NCI-H1436 treated with DMSO at 0.1 percent for 48 hours (cell line): ENCODE results near the gene FASTKD2.

ENCODE experiments used
- DNase-seq: peaks from one replicate; lab custom pipeline; 2025; lab: John Stamatoyannopoulos, UW

The FASTKD2 gene

DNA sequence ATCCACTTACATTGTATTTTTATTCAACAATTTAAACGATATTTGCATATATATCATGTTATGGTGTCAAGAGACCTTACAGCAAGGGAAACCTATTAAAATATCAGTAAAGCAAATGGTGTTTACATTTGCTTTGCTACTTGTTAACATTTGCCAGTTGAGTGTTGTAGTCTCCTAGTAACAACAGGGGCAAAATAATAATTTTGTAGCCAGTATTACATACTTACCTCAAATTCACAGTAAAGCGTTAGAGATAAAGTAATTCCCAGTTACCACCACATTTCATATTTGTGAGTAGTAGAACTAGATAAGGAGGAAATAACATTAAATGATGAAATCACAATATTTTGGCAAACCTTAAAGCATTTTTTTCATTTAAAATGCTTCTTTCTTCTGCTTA, 71.3 kb downstream of the FASTKD2 start:
- DNase-seq, result peak; percentile 3

DNA sequence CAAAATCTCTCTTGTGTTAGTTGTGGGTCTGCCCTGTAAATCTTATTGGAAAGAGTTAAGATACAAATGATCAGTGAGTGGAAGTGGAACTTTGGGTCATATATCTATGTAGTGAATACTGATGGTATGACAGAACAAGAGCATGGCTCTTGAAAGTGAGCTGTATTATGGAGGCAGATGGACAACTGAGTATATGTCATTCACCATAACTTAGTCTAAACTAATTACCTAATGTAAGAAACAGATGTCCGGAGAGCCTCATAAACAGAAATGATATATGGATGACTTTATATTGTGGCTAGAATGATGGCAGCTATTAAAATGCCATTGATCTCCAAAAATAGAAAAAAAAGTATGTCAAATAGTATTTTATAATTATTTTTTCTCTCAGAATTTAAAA, 72.4 kb downstream of the FASTKD2 start:
- no peak for DNase-seq

GRCh38 chr2:206838690-206839089, 73.3 kb downstream of the FASTKD2 start:
- DNase-seq, result no peak

- DNase-seq, result no peak
Measured at GRCh38 chr2:206840999-206841398, 75.6 kb downstream of the FASTKD2 start.
